Hematopoietic multipotent progenitor cell treated with erythropoietin and hydrocortisone succinate and interleukin-3 and kit ligand, for 4 days (in vitro differentiated cells): Measurements from ENCODE around the gene ZNF311.

Experiments used
- DNase-seq: peaks from one replicate; pipeline ENCODE4 v3.0.0-alpha.2; 2015

Gene ZNF311

GRCh38 chr6:29005183-29005885 lies at the start of gene ZNF311:
Gene ZNF311, minus strand, starts transcription at chr6:29005315. Its CDS starts 1,361 bp downstream, at chr6:29003954.
- peak; percentile 96 for DNase-seq

GRCh38 chr6:29051680-29052079 lies 46.6 kb upstream of the ZNF311 start:
- DNase-seq, result no peak

GRCh38 chr6:29045075-29045474 lies 40.0 kb upstream of the ZNF311 start, which contains the start of gene OR2W1:
Gene OR2W1, minus strand, starts transcription at chr6:29045175. Its CDS starts 0 bp downstream, at chr6:29045175.
- no peak for DNase-seq

- no peak for DNase-seq
Measured at GRCh38 chr6:29035951-29036350, 30.8 kb upstream of the ZNF311 start.

GRCh38 chr6:29028821-29029220 lies 23.7 kb upstream of the ZNF311 start:
- no peak for DNase-seq

GRCh38 chr6:29025927-29026585 lies 20.9 kb upstream of the ZNF311 start:
- DNase-seq, result no peak

GRCh38 chr6:29021434-29021833 lies 16.3 kb upstream of the ZNF311 start:
- DNase-seq, result no peak

- no peak for DNase-seq
Measured at GRCh38 chr6:29019629-29020028, 14.5 kb upstream of the ZNF311 start.

GRCh38 chr6:29017428-29017802 lies 12.3 kb upstream of the ZNF311 start:
- DNase-seq, result no peak

GRCh38 chr6:29016559-29017427 lies 11.7 kb upstream of the ZNF311 start:
- peak; percentile 91 for DNase-seq

GRCh38 chr6:29014729-29015608 lies 9.9 kb upstream of the ZNF311 start:
- peak; percentile 23 for DNase-seq

- peak; percentile 85 for DNase-seq
Measured at GRCh38 chr6:29011276-29011734, 6.2 kb upstream of the ZNF311 start.

GRCh38 chr6:29009358-29009757 lies 4.2 kb upstream of the ZNF311 start:
- no peak for DNase-seq

- no peak for DNase-seq
Measured at GRCh38 chr6:29008089-29008488, 3.0 kb upstream of the ZNF311 start.

GRCh38 chr6:28996844-28997510 lies 8.1 kb downstream of the ZNF311 start:
- DNase-seq, result no peak

GRCh38 chr6:28995093-28995650 lies 9.9 kb downstream of the ZNF311 start:
- no peak for DNase-seq

- DNase-seq, result peak; percentile 95
Measured at GRCh38 chr6:28988536-28989311, 16.4 kb downstream of the ZNF311 start.

GRCh38 chr6:28985462-28986164 lies 19.5 kb downstream of the ZNF311 start:
- peak; percentile 94 for DNase-seq

- no peak for DNase-seq
Measured at GRCh38 chr6:28983838-28984237, 21.3 kb downstream of the ZNF311 start.
